DND-41 (cell line): ENCODE data around the gene FIGNL1.

Experiments
- EZH2 ChIP-seq: IDR thresholded peaks from 3 replicates; pipeline ENCODE4 v1.6.1; 2012; ENCODE audit warnings: borderline replicate concordance, low read depth, mild to moderate bottlenecking, moderate library complexity, low read length, inconsistent platforms; ENCODE audit not compliant: severe bottlenecking
- TF ChIP-seq, protein P1 (sequence below): IDR thresholded peaks from 2 replicates; pipeline ENCODE4 v1.5.1; 2012; ENCODE audit warnings: borderline replicate concordance, low read length, moderate library complexity, mild to moderate bottlenecking; ENCODE audit not compliant: poor library complexity, severe bottlenecking; ENCODE audit errors: extremely low read depth

DNA sequence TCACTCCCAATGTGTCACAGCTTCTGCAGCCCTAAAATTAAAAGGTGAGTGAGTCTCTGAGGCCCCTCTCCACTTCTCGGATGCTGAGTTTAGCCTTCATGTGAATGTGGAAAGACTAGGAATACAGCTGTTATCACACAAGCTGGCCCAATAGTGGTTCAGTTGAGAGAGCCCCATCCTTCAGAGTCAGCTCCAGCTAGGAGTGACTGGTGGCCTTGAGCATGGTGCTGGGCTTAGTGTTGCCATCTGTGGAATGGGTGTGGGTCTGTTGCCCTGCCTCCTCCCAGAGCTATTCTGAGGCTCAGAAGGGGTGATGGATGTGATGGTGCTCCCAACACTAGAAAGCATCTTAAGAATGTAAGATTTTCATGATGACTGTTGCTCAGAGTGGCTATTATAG lies 55.8 kb downstream of the FIGNL1 start:
- TF ChIP-seq, protein P1, sequence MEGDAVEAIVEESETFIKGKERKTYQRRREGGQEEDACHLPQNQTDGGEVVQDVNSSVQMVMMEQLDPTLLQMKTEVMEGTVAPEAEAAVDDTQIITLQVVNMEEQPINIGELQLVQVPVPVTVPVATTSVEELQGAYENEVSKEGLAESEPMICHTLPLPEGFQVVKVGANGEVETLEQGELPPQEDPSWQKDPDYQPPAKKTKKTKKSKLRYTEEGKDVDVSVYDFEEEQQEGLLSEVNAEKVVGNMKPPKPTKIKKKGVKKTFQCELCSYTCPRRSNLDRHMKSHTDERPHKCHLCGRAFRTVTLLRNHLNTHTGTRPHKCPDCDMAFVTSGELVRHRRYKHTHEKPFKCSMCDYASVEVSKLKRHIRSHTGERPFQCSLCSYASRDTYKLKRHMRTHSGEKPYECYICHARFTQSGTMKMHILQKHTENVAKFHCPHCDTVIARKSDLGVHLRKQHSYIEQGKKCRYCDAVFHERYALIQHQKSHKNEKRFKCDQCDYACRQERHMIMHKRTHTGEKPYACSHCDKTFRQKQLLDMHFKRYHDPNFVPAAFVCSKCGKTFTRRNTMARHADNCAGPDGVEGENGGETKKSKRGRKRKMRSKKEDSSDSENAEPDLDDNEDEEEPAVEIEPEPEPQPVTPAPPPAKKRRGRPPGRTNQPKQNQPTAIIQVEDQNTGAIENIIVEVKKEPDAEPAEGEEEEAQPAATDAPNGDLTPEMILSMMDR, result no peak
- TF ChIP-seq EZH2, result no peak
